Lower leg skin (tissue), 4 donors: Measurements from ENCODE around the gene SNX30. TPM values are rescaled to one million over a fixed set of nuclear protein-coding genes. Genes with fewer than 3 reads are reported as not detected.
A peak's percentile ranks its signal among the peaks of the same experiment; 100 is the strongest.

ENCODE experiments used
- DNase-seq, 2 donors: peaks; one replicate each; pipeline ENCODE4 v3.0.0-alpha.2; 2019; ENCODE audit warnings: low spot score in 2 of 2
- H3K4me3 ChIP-seq: fragments of 200-600 bp; sonication (generic); 2 replicates; pipeline ENCODE4 v1.5.1; 2017; ENCODE audit warnings: mild to moderate bottlenecking, low read depth; ENCODE audit not compliant: poor library complexity, severe bottlenecking
- POLR2A ChIP-seq, 2 donors: fragments of 450-650 bp; IDR thresholded peaks; one replicate each; pipeline ENCODE4 v1.6.1; 2016 to 2017; ENCODE audit warnings: antibody characterized with exemption in 2 of 2, mild to moderate bottlenecking in 1 of 2, moderate library complexity in 1 of 2
- WGBS, 2 donors: methylation state at CpG; one replicate each; pipeline ENCODE4 v1.1.5; 2018; 5-methylcytosine and 5-hydroxymethylcytosine counted together
- intact Hi-C: fragments of 100-400 bp; cut with DNase I; formaldehyde crosslinking; loops from one replicate; pipeline ENCODE4 v1.15.0; 2023; ENCODE audit warnings: low total_unique reads
- total RNA-seq, 4 donors: library from RNA; depleted of rRNA; stranded (reverse); fragments of >200 nt; gene quantifications; one replicate each; pipeline ENCODE4 v1.1.0, GENCODE V29; 2016
- TF ChIP-seq, protein P1 (sequence below), 3 donors: fragments of 450-650 bp; IDR thresholded peaks; one replicate each; pipeline ENCODE4 v1.5.1; 2016; ENCODE audit warnings: antibody characterized with exemption in 3 of 3, mild to moderate bottlenecking in 3 of 3, moderate library complexity in 2 of 3

SNX30 gene
- total RNA-seq, 4 donors from 2014 or later = 7.6 to 16.5 (median 13.0) TPM

DNA sequence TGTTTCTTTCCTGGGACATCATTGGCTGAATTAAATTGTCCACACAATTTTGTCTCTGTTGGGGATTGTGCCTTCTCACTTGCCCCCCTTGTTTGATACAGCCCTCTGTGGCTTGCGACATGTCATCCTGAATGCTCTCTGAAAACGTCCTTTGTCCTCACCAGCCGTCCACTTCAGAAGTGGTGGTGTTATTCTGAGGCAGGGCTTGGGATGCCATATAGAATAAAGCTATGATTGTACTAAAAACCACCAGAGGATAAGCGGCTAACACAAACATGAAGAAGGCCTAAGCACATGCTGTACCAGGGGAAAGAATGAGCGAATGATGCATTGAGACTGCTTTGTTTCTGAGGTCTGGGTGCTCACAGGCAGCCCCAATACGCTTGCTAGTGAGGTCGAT, 3.5 kb upstream of the SNX30 start:
- peak in 1 of 2 donors; percentile 58 for DNase-seq
- WGBS, 2 donors = 88 to 90% methylated on average over 7 of the region's 7 CpGs
- intact Hi-C loops = no loop called here
- TF ChIP-seq, protein P1, sequence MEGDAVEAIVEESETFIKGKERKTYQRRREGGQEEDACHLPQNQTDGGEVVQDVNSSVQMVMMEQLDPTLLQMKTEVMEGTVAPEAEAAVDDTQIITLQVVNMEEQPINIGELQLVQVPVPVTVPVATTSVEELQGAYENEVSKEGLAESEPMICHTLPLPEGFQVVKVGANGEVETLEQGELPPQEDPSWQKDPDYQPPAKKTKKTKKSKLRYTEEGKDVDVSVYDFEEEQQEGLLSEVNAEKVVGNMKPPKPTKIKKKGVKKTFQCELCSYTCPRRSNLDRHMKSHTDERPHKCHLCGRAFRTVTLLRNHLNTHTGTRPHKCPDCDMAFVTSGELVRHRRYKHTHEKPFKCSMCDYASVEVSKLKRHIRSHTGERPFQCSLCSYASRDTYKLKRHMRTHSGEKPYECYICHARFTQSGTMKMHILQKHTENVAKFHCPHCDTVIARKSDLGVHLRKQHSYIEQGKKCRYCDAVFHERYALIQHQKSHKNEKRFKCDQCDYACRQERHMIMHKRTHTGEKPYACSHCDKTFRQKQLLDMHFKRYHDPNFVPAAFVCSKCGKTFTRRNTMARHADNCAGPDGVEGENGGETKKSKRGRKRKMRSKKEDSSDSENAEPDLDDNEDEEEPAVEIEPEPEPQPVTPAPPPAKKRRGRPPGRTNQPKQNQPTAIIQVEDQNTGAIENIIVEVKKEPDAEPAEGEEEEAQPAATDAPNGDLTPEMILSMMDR (IDR thresholded peaks at IDR 0.05) = no peak
- no peak for TF ChIP-seq POLR2A (IDR thresholded peaks at IDR 0.05)
- H3K4me3 ChIP-seq = no peak overlapping the region

DNA sequence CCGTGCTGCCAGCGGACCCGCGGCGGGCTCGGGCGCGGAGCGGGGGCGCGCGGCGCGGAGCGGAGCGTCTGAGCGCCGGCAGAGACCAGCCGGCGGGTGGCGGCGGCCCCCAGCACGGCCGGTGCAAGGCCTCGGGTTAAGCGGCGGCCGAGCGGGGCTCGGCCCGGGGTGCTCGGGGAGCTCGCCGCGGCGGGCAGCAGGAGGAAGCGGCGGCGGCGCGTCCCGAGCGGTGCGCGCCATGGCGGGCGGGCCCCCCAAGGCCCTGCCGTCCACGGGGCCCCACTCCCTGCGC, 150 bp downstream of the SNX30 start:
- TF ChIP-seq POLR2A (IDR thresholded peaks at IDR 0.05) = no peak
- TF ChIP-seq, protein P1 (IDR thresholded peaks at IDR 0.05) = no peak
- no peak for DNase-seq
- peak overlapping the region; percentile 83 for H3K4me3 ChIP-seq
- 1% methylated on average over 18 of the region's 50 CpGs; no CpG with 5 or more reads in 1 of the 2 donors for WGBS, 2 donors
- intact Hi-C loops = no loop called here

DNA sequence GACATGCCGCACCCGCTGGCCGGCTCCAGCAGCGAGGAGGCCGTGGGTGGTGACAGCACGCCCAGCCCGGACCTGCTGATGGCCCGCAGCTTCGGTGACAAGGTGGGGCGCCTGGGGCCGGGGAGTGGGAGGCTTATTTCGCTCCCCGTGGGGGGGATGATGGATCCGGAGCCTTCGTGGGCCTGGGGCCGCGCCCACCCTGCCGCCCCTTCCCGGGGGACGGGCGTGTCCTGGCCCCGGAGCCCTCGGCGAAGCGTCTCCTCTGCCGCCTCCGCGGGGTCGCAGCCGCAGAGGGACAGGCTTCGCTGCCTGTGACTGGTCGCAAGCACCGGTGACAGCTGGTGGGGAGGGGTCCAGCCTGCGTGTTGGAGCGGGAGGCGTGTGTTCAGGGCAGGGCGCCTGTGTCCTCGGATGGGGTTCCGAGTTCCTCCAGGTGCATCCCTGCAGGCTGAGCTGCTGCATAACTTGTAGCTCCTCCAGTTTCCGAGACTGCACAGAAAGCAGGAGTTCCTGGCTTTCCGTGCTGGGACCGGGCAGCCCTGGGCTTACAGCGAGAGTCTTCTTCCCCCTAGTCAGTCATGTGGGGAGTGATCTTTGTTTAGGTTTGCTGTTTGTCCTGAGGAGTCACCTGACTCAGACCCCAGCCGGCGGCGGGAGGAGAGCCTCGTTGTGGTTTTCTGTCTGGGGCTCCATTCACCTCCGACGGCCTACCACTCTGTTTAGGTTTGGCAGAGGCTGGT, 666 bp downstream of the SNX30 start:
- TF ChIP-seq, protein P1 (IDR thresholded peaks at IDR 0.05) = no peak
- TF ChIP-seq POLR2A (IDR thresholded peaks at IDR 0.05) = no peak
- peak; percentile 37 to 87 for DNase-seq
- WGBS, 2 donors = 0% methylated on average over 9 to 28 of the region's 49 CpGs
- H3K4me3 ChIP-seq = peak overlapping the region; percentile 83
- intact Hi-C loops = no loop called here

DNA sequence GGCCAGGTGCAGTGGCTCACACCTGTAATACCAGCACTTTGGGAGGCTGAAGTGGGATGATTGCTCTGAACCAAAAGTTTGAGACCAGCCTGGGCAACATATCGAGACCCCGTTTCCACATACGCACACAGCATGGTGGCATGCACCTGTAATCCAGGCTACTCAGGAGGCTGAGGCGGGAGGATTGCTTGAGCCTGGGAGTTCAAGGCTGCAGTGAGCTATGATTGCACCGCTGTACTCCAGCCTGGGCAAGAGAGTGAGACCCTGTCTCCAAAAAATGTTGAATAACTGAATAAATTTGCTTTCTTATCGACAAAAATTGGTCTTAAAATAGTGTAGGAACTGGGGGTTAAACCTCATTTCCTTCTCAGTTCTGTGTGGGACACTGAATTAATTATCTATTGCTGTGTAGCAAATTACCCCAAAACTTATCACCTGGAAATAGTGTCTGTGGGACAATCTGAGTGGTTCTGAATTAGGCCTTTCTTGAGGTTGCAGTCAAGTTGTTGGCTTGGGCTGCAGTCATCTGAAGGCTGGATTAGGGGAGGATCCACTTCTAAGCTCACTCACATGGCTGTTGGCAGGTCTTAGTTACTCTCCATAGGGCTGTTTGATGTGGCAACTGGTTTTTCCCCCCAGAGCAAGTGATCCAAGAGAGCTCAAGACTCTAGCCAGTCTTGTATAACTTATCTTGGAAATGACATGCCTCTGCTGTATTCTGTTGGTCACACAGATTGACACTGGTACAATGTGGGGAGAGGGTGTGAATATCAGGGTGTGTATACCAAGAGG, 2.0 kb downstream of the SNX30 start:
- 79 to 80% methylated on average over 6 of the region's 6 CpGs for WGBS, 2 donors
- intact Hi-C loops = no loop called here
- TF ChIP-seq, protein P1 (IDR thresholded peaks at IDR 0.05) = no peak
- TF ChIP-seq POLR2A (IDR thresholded peaks at IDR 0.05) = no peak
- no peak overlapping the region for H3K4me3 ChIP-seq
- DNase-seq = peak in 1 of 2 donors; percentile 39

DNA sequence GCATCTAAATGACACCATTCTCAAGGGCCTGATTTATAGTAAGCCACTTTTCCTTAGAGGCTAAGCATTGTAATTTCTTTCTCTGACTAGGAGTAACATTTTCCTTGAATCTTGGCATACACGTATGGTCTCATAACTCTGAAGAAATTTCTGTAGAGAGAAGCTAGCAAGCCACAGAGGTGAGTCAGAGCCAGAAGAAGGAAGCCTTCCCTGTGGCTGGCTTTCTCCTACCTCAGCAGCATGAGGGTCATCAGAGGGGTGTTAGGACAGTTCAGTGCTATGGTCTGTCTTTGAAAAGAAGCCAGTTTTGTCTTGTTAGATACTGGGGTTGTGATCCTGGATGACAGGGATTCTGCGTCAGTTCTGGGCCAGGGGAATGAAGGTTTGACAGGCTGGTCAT, 3.2 kb downstream of the SNX30 start:
- 57 to 70% methylated on average over 2 of the region's 2 CpGs for WGBS, 2 donors
- DNase-seq = peak in 1 of 2 donors; percentile 48
- no peak overlapping the region for H3K4me3 ChIP-seq
- TF ChIP-seq POLR2A (IDR thresholded peaks at IDR 0.05) = no peak
- TF ChIP-seq, protein P1 (IDR thresholded peaks at IDR 0.05) = no peak
- intact Hi-C loops = no loop called here
